K562 (cell line): ENCODE data around the gene ABCF3. TPM values are rescaled to one million over a fixed set of nuclear protein-coding genes. Genes with fewer than 3 reads are reported as not detected.

Experiments used
- ASH1L ChIP-seq: fragments of 450-650 bp; IDR thresholded peaks from 2 replicates; pipeline ENCODE4 v1.6.1; 2018; ENCODE audit warnings: borderline replicate concordance, mild to moderate bottlenecking, low read depth; ENCODE audit not compliant: partially characterized antibody
- BCOR ChIP-seq: fragments of 450-650 bp; IDR thresholded peaks from 2 replicates; pipeline ENCODE4 v1.6.1; 2016
- BRF1 ChIP-seq: IDR thresholded peaks from 3 replicates; pipeline ENCODE4 v1.6.1; 2011; ENCODE audit warnings: borderline replicate concordance, mild to moderate bottlenecking; ENCODE audit not compliant: insufficient read length; ENCODE audit errors: extremely low read depth
- CBFB ChIP-seq: sonication (generic); formaldehyde crosslinking; IDR thresholded peaks from 2 replicates; pipeline ENCODE4 v1.4.0; 2020; ENCODE audit warnings: mild to moderate bottlenecking, missing genetic modification reagents
- DPF2 ChIP-seq: fragments of 450-650 bp; IDR thresholded peaks from 2 replicates; pipeline ENCODE4 v1.6.1; 2016
- ETV5 ChIP-seq: sonication (generic); formaldehyde crosslinking; IDR thresholded peaks from 2 replicates; pipeline ENCODE4 v1.4.0; 2020; ENCODE audit warnings: low read depth, mild to moderate bottlenecking, missing genetic modification reagents
- FOXJ2 ChIP-seq: fragments of 200-800 bp; sonication (Bioruptor generic); IDR thresholded peaks from 2 replicates; pipeline ENCODE4 v1.6.1; 2016; ENCODE audit warnings: missing genetic modification characterization, missing compliant biosample characterization
- FOXM1 ChIP-seq, 2 experiments: fragments of 450-650 bp in 1 of 2; sonication (generic) in 1 of 2; formaldehyde crosslinking in 1 of 2; IDR thresholded peaks; 2 replicates each; pipeline versions ENCODE4 v1.6.1 to v1.9.0; 2017 to 2022; ENCODE audit warnings: low read depth in 2 of 2, mild to moderate bottlenecking in 2 of 2, missing genetic modification reagents in 1 of 2, moderate library complexity in 1 of 2
- LCOR ChIP-seq: sonication (generic); formaldehyde crosslinking; IDR thresholded peaks from 2 replicates; pipeline ENCODE4 v1.8.0; 2022; ENCODE audit warnings: mild to moderate bottlenecking, missing genetic modification reagents
- MAFF ChIP-seq: IDR thresholded peaks from 2 replicates; pipeline ENCODE4 v1.6.1; 2012; ENCODE audit warnings: low read length, improper control_type of control experiment
- NCOA1 ChIP-seq: fragments of 450-650 bp; IDR thresholded peaks from 2 replicates; pipeline ENCODE4 v1.6.1; 2016; ENCODE audit warnings: low read depth
- NCOA4 ChIP-seq: fragments of 450-650 bp; IDR thresholded peaks from 2 replicates; pipeline ENCODE4 v1.6.1; 2018; ENCODE audit warnings: mild to moderate bottlenecking; ENCODE audit not compliant: partially characterized antibody
- SIN3B ChIP-seq: fragments of 450-650 bp; IDR thresholded peaks from 2 replicates; pipeline ENCODE4 v1.6.1; 2017; ENCODE audit warnings: low read depth, mild to moderate bottlenecking, moderate library complexity
- SMAD3 ChIP-seq: fragments of 450-650 bp; formaldehyde crosslinking; conservative IDR thresholded peaks from 2 replicates; pipeline ENCODE4 v1.4.0; 2020; ENCODE audit warnings: mild to moderate bottlenecking
- TCF3 ChIP-seq: sonication (generic); formaldehyde crosslinking; IDR thresholded peaks from 2 replicates; pipeline ENCODE4 v1.4.0; 2020; ENCODE audit warnings: mild to moderate bottlenecking, missing genetic modification reagents
- TOE1 ChIP-seq, 2 experiments: fragments of 450-650 bp in 1 of 2; sonication (generic) in 1 of 2; formaldehyde crosslinking in 1 of 2; IDR thresholded peaks; 2 replicates each; pipeline versions ENCODE4 v1.7.1 to v1.8.0; 2016 to 2022; ENCODE audit warnings: borderline replicate concordance in 2 of 2, mild to moderate bottlenecking in 2 of 2, antibody characterized with exemption in 1 of 2, inconsistent platforms in 1 of 2, low read depth in 1 of 2, missing genetic modification reagents in 1 of 2, moderate library complexity in 1 of 2
- ZNF717 ChIP-seq: fragments of 250-450 bp; sonication (Bioruptor Pico); IDR thresholded peaks from 2 replicates; pipeline ENCODE4 v1.5.0; 2021
- polyA plus RNA-seq, 8 experiments: library from polyadenylated mRNA; depleted of rRNA in 4 of 8; stranded (reverse) in 5 of 8; unstranded in 3 of 8; fragments of >200 nt; fragmentation: Nextera tagmentation in 2 of 8; fragmentation: Illumina TruSeq in 1 of 8; extraction: Ambion mirVana in 2 of 8; extraction: Trizol in 1 of 8; gene quantifications; 2 replicates each; pipeline versions ENCODE4 v1.2.1 to v1.2.3, GENCODE V29; 2011 to 2014; ENCODE audit warnings: inconsistent platforms in 1 of 8, missing spikeins in 1 of 8
- total RNA-seq, 7 experiments: library from RNA; depleted of rRNA in 6 of 7; stranded (reverse); fragments of >200 nt in 6 of 7; fragmentation: Illumina TruSeq in 2 of 7; extraction: Trizol in 2 of 7; gene quantifications; 2 replicates each; pipeline versions ENCODE4 v1.2.1 to v1.2.3, GENCODE V29; 2011 to 2021; ENCODE audit warnings: low replicate concordance in 1 of 7
- TF ChIP-seq, protein P1 (sequence below): fragments of 450-650 bp; formaldehyde crosslinking; IDR thresholded peaks from 2 replicates; pipeline ENCODE4 v1.4.0; 2022; ENCODE audit warnings: missing genetic modification characterization
- TF ChIP-seq, protein P2 (sequence below): fragments of 450-650 bp; IDR thresholded peaks from 2 replicates; pipeline ENCODE4 v1.6.1; 2016; ENCODE audit warnings: low read depth, mild to moderate bottlenecking, moderate library complexity
- TF ChIP-seq, protein P3 (sequence below): fragments of 450-650 bp; formaldehyde crosslinking; IDR thresholded peaks from 2 replicates; pipeline ENCODE4 v1.4.0; 2020; ENCODE audit warnings: mild to moderate bottlenecking
- TF ChIP-seq, protein P4 (sequence below), 2 experiments: fragments of 450-650 bp; conservative IDR thresholded peaks; 2 replicates each; pipeline ENCODE4 v1.6.1; 2017; ENCODE audit warnings: mild to moderate bottlenecking in 2 of 2, moderate library complexity in 2 of 2
- TF ChIP-seq, protein P5 (sequence below): sonication (generic); formaldehyde crosslinking; IDR thresholded peaks from 2 replicates; pipeline ENCODE4 v1.5.0; 2020; ENCODE audit warnings: missing genetic modification reagents

ABCF3 gene
- total and polyA plus RNA-seq, 9 of the 15 experiments (the other 6 are each of a cell fraction or from before 2014, with no cell fraction given), result 6.7 to 77.9 (median 45.1) TPM

DNA sequence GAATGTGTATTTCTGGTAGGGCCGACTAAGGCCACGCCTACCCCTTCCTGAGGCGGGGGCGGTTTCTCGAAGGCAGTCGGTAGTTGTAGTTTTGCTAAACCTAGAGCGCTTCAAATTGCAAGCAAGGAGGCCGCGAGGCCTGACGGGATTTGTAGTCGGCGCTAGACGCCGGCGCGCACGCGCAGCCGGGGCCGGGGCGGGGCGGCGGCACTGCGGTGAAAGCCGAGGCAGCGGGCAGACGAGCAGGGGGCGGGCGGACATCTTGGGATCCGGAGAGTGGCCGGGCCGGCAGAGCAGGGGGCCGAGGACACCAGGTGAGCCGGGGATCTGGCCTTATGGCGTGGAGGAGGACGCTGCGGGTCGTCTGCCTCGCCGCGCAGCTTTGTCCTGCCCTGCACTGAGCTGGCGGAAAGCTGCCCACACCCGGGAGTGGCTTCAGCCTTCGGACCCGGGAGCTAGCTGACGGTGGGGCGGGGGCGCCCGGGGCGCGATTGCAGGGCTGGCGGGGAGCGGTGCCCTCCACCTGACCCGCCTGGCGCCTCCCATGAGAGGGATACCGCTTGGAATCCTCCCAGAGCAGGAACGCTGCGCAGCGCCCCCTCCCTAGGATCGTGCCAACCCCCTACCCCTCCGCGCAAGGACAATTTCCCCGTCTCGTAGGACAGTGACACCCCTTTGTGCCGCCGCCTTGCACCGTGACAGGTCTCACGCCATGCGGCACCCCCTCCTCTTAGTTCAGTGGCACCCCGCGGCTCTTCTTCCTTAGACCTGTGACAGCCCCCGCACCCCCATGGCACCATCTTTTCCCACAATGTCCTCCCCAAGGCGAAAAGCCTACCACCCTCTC lies 11.1 kb upstream of the ABCF3 start, which contains the start of gene AP2M1 (continued):
- TF ChIP-seq ZNF717 (CRISPR knock-in tag), result no peak
- no peak for TF ChIP-seq LCOR (CRISPR knock-in tag)
- TF ChIP-seq NCOA1, result no peak
- TF ChIP-seq DPF2, result no peak
- TF ChIP-seq FOXM1 (IDR thresholded peaks at IDR 0.05; ENCODE audit: low read depth), result no peak
- TF ChIP-seq FOXM1 (CRISPR knock-in tag; IDR thresholded peaks at IDR 0.05; ENCODE audit: low read depth), result peak; percentile 31; the same call in 1 of the 2 replicates
- TF ChIP-seq, protein P1, sequence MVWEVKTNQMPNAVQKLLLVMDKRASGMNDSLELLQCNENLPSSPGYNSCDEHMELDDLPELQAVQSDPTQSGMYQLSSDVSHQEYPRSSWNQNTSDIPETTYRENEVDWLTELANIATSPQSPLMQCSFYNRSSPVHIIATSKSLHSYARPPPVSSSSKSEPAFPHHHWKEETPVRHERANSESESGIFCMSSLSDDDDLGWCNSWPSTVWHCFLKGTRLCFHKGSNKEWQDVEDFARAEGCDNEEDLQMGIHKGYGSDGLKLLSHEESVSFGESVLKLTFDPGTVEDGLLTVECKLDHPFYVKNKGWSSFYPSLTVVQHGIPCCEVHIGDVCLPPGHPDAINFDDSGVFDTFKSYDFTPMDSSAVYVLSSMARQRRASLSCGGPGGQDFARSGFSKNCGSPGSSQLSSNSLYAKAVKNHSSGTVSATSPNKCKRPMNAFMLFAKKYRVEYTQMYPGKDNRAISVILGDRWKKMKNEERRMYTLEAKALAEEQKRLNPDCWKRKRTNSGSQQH, result no peak
- TF ChIP-seq, protein P2, sequence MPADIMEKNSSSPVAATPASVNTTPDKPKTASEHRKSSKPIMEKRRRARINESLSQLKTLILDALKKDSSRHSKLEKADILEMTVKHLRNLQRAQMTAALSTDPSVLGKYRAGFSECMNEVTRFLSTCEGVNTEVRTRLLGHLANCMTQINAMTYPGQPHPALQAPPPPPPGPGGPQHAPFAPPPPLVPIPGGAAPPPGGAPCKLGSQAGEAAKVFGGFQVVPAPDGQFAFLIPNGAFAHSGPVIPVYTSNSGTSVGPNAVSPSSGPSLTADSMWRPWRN, result no peak
- no peak for TF ChIP-seq SMAD3 (CRISPR knock-in tag)
- TF ChIP-seq TOE1 (IDR thresholded peaks at IDR 0.05; ENCODE audit: borderline replicate concordance), result no peak
- TF ChIP-seq TOE1 (CRISPR knock-in tag; IDR thresholded peaks at IDR 0.05; ENCODE audit: borderline replicate concordance, low read depth), result no peak
- no peak for TF ChIP-seq BCOR
- TF ChIP-seq, protein P3, sequence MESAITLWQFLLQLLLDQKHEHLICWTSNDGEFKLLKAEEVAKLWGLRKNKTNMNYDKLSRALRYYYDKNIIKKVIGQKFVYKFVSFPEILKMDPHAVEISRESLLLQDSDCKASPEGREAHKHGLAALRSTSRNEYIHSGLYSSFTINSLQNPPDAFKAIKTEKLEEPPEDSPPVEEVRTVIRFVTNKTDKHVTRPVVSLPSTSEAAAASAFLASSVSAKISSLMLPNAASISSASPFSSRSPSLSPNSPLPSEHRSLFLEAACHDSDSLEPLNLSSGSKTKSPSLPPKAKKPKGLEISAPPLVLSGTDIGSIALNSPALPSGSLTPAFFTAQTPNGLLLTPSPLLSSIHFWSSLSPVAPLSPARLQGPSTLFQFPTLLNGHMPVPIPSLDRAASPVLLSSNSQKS (CRISPR knock-in tag), result no peak
- TF ChIP-seq, protein P4, sequence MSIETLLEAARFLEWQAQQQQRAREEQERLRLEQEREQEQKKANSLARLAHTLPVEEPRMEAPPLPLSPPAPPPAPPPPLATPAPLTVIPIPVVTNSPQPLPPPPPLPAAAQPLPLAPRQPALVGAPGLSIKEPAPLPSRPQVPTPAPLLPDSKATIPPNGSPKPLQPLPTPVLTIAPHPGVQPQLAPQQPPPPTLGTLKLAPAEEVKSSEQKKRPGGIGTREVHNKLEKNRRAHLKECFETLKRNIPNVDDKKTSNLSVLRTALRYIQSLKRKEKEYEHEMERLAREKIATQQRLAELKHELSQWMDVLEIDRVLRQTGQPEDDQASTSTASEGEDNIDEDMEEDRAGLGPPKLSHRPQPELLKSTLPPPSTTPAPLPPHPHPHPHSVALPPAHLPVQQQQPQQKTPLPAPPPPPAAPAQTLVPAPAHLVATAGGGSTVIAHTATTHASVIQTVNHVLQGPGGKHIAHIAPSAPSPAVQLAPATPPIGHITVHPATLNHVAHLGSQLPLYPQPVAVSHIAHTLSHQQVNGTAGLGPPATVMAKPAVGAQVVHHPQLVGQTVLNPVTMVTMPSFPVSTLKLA (conservative IDR thresholded peaks at IDR 0.05), result peak; percentile 40 to 66; a peak in 2 of 4 replicates
- TF ChIP-seq CBFB (CRISPR knock-in tag), result no peak
- TF ChIP-seq, protein P5, sequence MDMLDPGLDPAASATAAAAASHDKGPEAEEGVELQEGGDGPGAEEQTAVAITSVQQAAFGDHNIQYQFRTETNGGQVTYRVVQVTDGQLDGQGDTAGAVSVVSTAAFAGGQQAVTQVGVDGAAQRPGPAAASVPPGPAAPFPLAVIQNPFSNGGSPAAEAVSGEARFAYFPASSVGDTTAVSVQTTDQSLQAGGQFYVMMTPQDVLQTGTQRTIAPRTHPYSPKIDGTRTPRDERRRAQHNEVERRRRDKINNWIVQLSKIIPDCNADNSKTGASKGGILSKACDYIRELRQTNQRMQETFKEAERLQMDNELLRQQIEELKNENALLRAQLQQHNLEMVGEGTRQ, result no peak
- no peak for TF ChIP-seq ASH1L
- TF ChIP-seq FOXJ2 (tag), result no peak; the same call in 1 of the 2 replicates
- peak; percentile 35; the same call in 1 of the 2 replicates for TF ChIP-seq ETV5 (CRISPR knock-in tag)
- TF ChIP-seq BRF1, result no peak
- no peak for TF ChIP-seq TCF3 (CRISPR knock-in tag)
- TF ChIP-seq SIN3B, result 0 out of 2 replicates have a peak, but pooled peaks have one; percentile 30
- no peak for TF ChIP-seq MAFF
- no peak for TF ChIP-seq NCOA4
